OCI-LY7 (cell line): ENCODE measurements around the gene DMD. TPM values are rescaled to one million over a fixed set of nuclear protein-coding genes. Genes with fewer than 3 reads are reported as not detected.
A peak's percentile ranks its signal among the peaks of the same experiment; 100 is the strongest.

Source experiments
- BruUV-seq: library from RNA; stranded (reverse); fragments of 400-500 nt; replicated peaks from 2 replicates; lab custom pipeline; 2021; lab: Mats Ljungman, UMichigan
- CTCF ChIA-PET: fragments of 300-600 bp; sonication (Branson Sonifier 250); formaldehyde crosslinking; loops from one replicate; lab custom pipeline; 2022; ENCODE audit warnings: antibody characterized with exemption; ENCODE audit not compliant: unreplicated experiment; lab: Charles Lee
- POLR2A ChIA-PET: fragments of 300-600 bp; sonication (Branson Sonifier 250); formaldehyde crosslinking; loops from one replicate; lab custom pipeline; 2022; ENCODE audit warnings: antibody characterized with exemption; lab: Charles Lee
- DNase-seq: peaks from one replicate; pipeline ENCODE4 v3.0.0-alpha.2; 2015; ENCODE audit warnings: low spot score
- H2AFZ ChIP-seq: fragments of 200-600 bp; sonication (generic), shearing (Covaris generic); 2 replicates; pipeline ENCODE4 v1.6.1; 2014; ENCODE audit warnings: mild to moderate bottlenecking, antibody characterized with exemption, low read length, moderate library complexity
- H3K27ac ChIP-seq: fragments of 200-600 bp; sonication (generic); 2 replicates; pipeline ENCODE4 v1.5.1; 2014; ENCODE audit warnings: mixed run types, low read depth, mild to moderate bottlenecking, moderate library complexity, low read length, inconsistent platforms; ENCODE audit not compliant: poor library complexity, severe bottlenecking
- H3K36me3 ChIP-seq: fragments of 200-600 bp; sonication (generic); 2 replicates; pipeline ENCODE4 v1.6.1; 2014; ENCODE audit warnings: mild to moderate bottlenecking, antibody characterized with exemption, low read length, moderate library complexity, mixed read lengths; ENCODE audit not compliant: insufficient read depth
- H3K4me1 ChIP-seq: fragments of 200-600 bp; sonication (generic); 2 replicates; pipeline ENCODE4 v1.5.1; 2014; ENCODE audit warnings: mild to moderate bottlenecking, low read length; ENCODE audit not compliant: insufficient read depth, poor library complexity, severe bottlenecking
- H3K4me2 ChIP-seq: fragments of 200-600 bp; sonication (generic); 2 replicates; pipeline ENCODE4 v1.6.1; 2014; ENCODE audit warnings: mild to moderate bottlenecking, low read length
- H3K4me3 ChIP-seq: fragments of 200-600 bp; sonication (generic); 2 replicates; pipeline ENCODE4 v1.5.1; 2014; ENCODE audit warnings: mild to moderate bottlenecking, low read depth, low read length; ENCODE audit not compliant: poor library complexity, severe bottlenecking
- H3K79me2 ChIP-seq: fragments of 200-600 bp; sonication (generic); 2 replicates; pipeline ENCODE4 v1.6.1; 2016; ENCODE audit warnings: low read depth, mild to moderate bottlenecking, low read length, moderate library complexity, mixed read lengths; ENCODE audit not compliant: insufficient read depth
- H3K9me2 ChIP-seq: fragments of 200-600 bp; sonication (generic); 2 replicates; pipeline ENCODE4 v1.6.1; 2016; ENCODE audit warnings: mild to moderate bottlenecking, low read length, mixed read lengths; ENCODE audit not compliant: insufficient read depth
- H3K9me3 ChIP-seq: fragments of 200-600 bp; sonication (generic); 2 replicates; pipeline ENCODE4 v1.6.1; 2014; ENCODE audit warnings: mild to moderate bottlenecking, mixed run types, low read length, mixed read lengths
- H4K20me1 ChIP-seq: fragments of 200-600 bp; sonication (generic); 2 replicates; pipeline ENCODE4 v1.6.1; 2014; ENCODE audit warnings: mild to moderate bottlenecking, antibody characterized with exemption, low read length, moderate library complexity, mixed read lengths; ENCODE audit not compliant: insufficient read depth
- EZH2phosphoT487 ChIP-seq: fragments of 200-600 bp; sonication (generic); IDR thresholded peaks from 2 replicates; pipeline ENCODE4 v1.6.1; 2018; ENCODE audit warnings: low read depth, borderline replicate concordance, mild to moderate bottlenecking, mixed run types, antibody characterized with exemption, low read length, moderate library complexity, mixed read lengths
- intact Hi-C: fragments of 100-400 bp; cut with micrococcal nuclease; formaldehyde crosslinking; loops from one replicate; pipeline ENCODE4 v1.10.0; 2022; ENCODE audit not compliant: unreplicated experiment
- total RNA-seq, 2 experiments: library from RNA; depleted of rRNA in 1 of 2; stranded (reverse); fragments of >200 nt in 1 of 2; shearing (Covaris generic) in 1 of 2; gene quantifications; 2 replicates each; pipeline ENCODE4 v1.2.3, GENCODE V29; 2014 to 2022
- TF ChIP-seq, protein P1 (sequence below): fragments of 200-600 bp; sonication (generic); conservative IDR thresholded peaks from 2 replicates; pipeline ENCODE4 v1.5.1; 2014; ENCODE audit warnings: mild to moderate bottlenecking, antibody characterized with exemption, low read length, moderate library complexity, mixed read lengths

Gene DMD
- total RNA-seq, 2 experiments from 2014 or later, result 20.5 to 61.4 TPM

- TF ChIP-seq, protein P1, sequence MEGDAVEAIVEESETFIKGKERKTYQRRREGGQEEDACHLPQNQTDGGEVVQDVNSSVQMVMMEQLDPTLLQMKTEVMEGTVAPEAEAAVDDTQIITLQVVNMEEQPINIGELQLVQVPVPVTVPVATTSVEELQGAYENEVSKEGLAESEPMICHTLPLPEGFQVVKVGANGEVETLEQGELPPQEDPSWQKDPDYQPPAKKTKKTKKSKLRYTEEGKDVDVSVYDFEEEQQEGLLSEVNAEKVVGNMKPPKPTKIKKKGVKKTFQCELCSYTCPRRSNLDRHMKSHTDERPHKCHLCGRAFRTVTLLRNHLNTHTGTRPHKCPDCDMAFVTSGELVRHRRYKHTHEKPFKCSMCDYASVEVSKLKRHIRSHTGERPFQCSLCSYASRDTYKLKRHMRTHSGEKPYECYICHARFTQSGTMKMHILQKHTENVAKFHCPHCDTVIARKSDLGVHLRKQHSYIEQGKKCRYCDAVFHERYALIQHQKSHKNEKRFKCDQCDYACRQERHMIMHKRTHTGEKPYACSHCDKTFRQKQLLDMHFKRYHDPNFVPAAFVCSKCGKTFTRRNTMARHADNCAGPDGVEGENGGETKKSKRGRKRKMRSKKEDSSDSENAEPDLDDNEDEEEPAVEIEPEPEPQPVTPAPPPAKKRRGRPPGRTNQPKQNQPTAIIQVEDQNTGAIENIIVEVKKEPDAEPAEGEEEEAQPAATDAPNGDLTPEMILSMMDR, result no peak
- TF ChIP-seq EZH2phosphoT487, result no peak
- POLR2A ChIA-PET, result interaction anchor here (0.6 to 1.0 kb wide), 2 partner anchors 9 to 67 kb away, joined by 3 read pairs; no protein-coding TSS in a partner anchor
These were observed 1985.5 kb downstream of the DMD start for GRCh38 chrX:31225819-31226218.

GRCh38 chrX:31224381-31225012 lies 1986.9 kb downstream of the DMD start:
- H3K79me2 ChIP-seq, result peaks cover 18% of the 10 kb centered on the region; the same call in 1 of the 2 replicates
- peaks cover 28% of the 10 kb centered on the region for H3K36me3 ChIP-seq
- H3K9me3 ChIP-seq, result no peaks in the 10 kb centered on the region
- no TSS peak for BruUV-seq
- H3K4me1 ChIP-seq, result peaks cover 37% of the 10 kb centered on the region
- H3K27ac ChIP-seq, result peak overlapping the region; percentile 8
- peak overlapping the region; percentile 44 for H3K4me2 ChIP-seq
- ChIA-PET CTCF (interaction anchor here (1.0 to 1.6 kb wide), 2 partner anchors 10 to 12 kb away, joined by 3 to 4 read pairs; no protein-coding TSS in a partner anchor), POLR2A (interaction anchor here (0.9 to 1.7 kb wide), 10 partner anchors 7 to 100 kb away, joined by 3 to 7 read pairs (median 3); no protein-coding TSS in a partner anchor)
- no peak overlapping the region for H2AFZ ChIP-seq
- no peaks in the 10 kb centered on the region for H3K9me2 ChIP-seq
- no peaks in the 10 kb centered on the region for H4K20me1 ChIP-seq
- no peak overlapping the region for H3K4me3 ChIP-seq
- TF ChIP-seq, protein P1, result no peak
- no peak for TF ChIP-seq EZH2phosphoT487
- DNase-seq, result no peak
- intact Hi-C loops, result no loop called here

More at GRCh38 chrX:31225819-31226218, 1985.5 kb downstream of the DMD start:
- intact Hi-C loops, result no loop called here
- H3K9me2 ChIP-seq, result no peaks in the 10 kb centered on the region
- H4K20me1 ChIP-seq, result no peaks in the 10 kb centered on the region
- no TSS peak for BruUV-seq
- DNase-seq, result no peak
- CTCF ChIA-PET, result no interaction called here
- no peak overlapping the region for H3K4me3 ChIP-seq
- H3K36me3 ChIP-seq, result peaks cover 17% of the 10 kb centered on the region
- no peak overlapping the region for H2AFZ ChIP-seq
- peaks cover 47% of the 10 kb centered on the region for H3K4me1 ChIP-seq
- no peak overlapping the region for H3K27ac ChIP-seq
- H3K9me3 ChIP-seq, result no peaks in the 10 kb centered on the region
- H3K4me2 ChIP-seq, result no peak overlapping the region
- H3K79me2 ChIP-seq, result peaks cover 29% of the 10 kb centered on the region; the same call in 1 of the 2 replicates

GRCh38 chrX:31223817-31224216 lies 1987.5 kb downstream of the DMD start:
- Histone ChIP-seq H3K27ac (peak overlapping the region; percentile 8), H3K4me1 (peaks cover 30% of the 10 kb centered on the region), H4K20me1 (no peaks in the 10 kb centered on the region), H3K9me2 (no peaks in the 10 kb centered on the region), H3K36me3 (peaks cover 28% of the 10 kb centered on the region), H3K9me3 (no peaks in the 10 kb centered on the region), H3K4me3 (no peak overlapping the region), H2AFZ (no peak overlapping the region), H3K79me2 (peaks cover 13% of the 10 kb centered on the region; the same call in 1 of the 2 replicates), H3K4me2 (peak overlapping the region; percentile 44)
- peak; percentile 44 for DNase-seq
- no TSS peak for BruUV-seq
- ChIA-PET POLR2A (interaction anchor here (0.7 to 1.7 kb wide), 9 partner anchors 8 to 356 kb away, joined by 3 to 7 read pairs (median 3); no protein-coding TSS in a partner anchor), CTCF (interaction anchor here (1.0 to 1.6 kb wide), 2 partner anchors 10 to 12 kb away, joined by 3 to 4 read pairs; no protein-coding TSS in a partner anchor)
- TF ChIP-seq EZH2phosphoT487, result no peak
- TF ChIP-seq, protein P1, result peak; percentile 27; the same call in 1 of the 2 replicates
- intact Hi-C loops, result no loop called here
